ENCODE data around the gene CYTH3. TPM values are rescaled to one million over a fixed set of nuclear protein-coding genes. Genes with fewer than 3 reads are reported as not detected.

The CYTH3 gene
- total and polyA plus RNA-seq, 2 donors (not counting 3 experiments of a cell fraction or from before 2014, with no cell fraction given), result 8.6 to 11.2 TPM

- no peaks in the 10 kb centered on the region for H3K9me1 ChIP-seq (replicated peaks; ENCODE audit: control insufficient read depth, extremely low read depth, insufficient read depth, low read length)
- BruUV-seq (replicated peaks), result no TSS peak
- no peak overlapping the region for H3K4me3 ChIP-seq (replicated peaks in 1 of 3; ENCODE audit: insufficient read depth in 1 of 3, low read depth in 1 of 3, low read length in 3 of 3)
- H3K9ac ChIP-seq (replicated peaks; ENCODE audit: extremely low read depth, insufficient read depth, low read length), result no peak overlapping the region
- FAIRE-seq (no peak), DNase-seq (ENCODE audit: low read depth, low spot score) (no peak)
- H3K27ac ChIP-seq (ENCODE audit: insufficient read depth, low read depth, low read length), result no peak overlapping the region
- intact Hi-C loops (cut with micrococcal nuclease) (no loop called here), dilution Hi-C loops (cut with MboI; ENCODE audit: extremely low pct_ligation_motif_present, low sequenced_read_pairs) (no loop called here)
- ChIA-PET CTCF (interaction anchor here (1.1 kb wide), 1 partner anchor 120 kb away, joined by 3 read pairs; no protein-coding TSS in a partner anchor), POLR2A (no interaction called here)
- H3K4me2 ChIP-seq (ENCODE audit: insufficient read depth, low read length), result no peak overlapping the region
- H3K79me2 ChIP-seq (ENCODE audit: control insufficient read depth, insufficient read depth, low read length), result no peaks in the 10 kb centered on the region
- TF ChIP-seq FOS (IDR thresholded peaks at IDR 0.05; ENCODE audit: borderline replicate concordance, insufficient read depth, low read length) (no peak), POLR2AphosphoS5 (IDR thresholded peaks at IDR 0.05; ENCODE audit: insufficient read depth, low read depth, low read length) (no peak), JUN (IDR thresholded peaks at IDR 0.05; ENCODE audit: borderline replicate concordance, insufficient read depth, insufficient read length, low read depth) (no peak), EZH2 (IDR thresholded peaks at IDR 0.05; ENCODE audit: borderline replicate concordance, low read depth, low read length, severe bottlenecking) (no peak), MAX (IDR thresholded peaks at IDR 0.05; ENCODE audit: insufficient read depth, insufficient read length) (no peak), POLR2A (IDR thresholded peaks at IDR 0.05; ENCODE audit: low read depth, low read length) (no peak), GATA2 (IDR thresholded peaks at IDR 0.05; ENCODE audit: insufficient read depth, insufficient read length, low read depth, low read length) (no peak), MYC (IDR thresholded peaks at IDR 0.05; ENCODE audit: low read depth, low read length) (no peak), CTCF (IDR thresholded peaks at IDR 0.05; ENCODE audit: extremely low read depth in 1 of 2, insufficient read depth in 1 of 2, low read depth in 1 of 2, low read length in 2 of 2) (no peak)
- H4K20me1 ChIP-seq (replicated peaks; ENCODE audit: control insufficient read depth, extremely low read depth, insufficient read depth, low read length), result no peaks in the 10 kb centered on the region
- H2AFZ ChIP-seq (ENCODE audit: low read depth, low read length), result no peak overlapping the region
- no peaks in the 10 kb centered on the region for H3K27me3 ChIP-seq (ENCODE audit: control insufficient read depth in 2 of 2, insufficient read depth in 2 of 2, low read length in 2 of 2)
- H3K9me3 ChIP-seq (replicated peaks; ENCODE audit: control insufficient read depth, insufficient read depth, low read length), result no peaks in the 10 kb centered on the region
- H3K4me1 ChIP-seq (ENCODE audit: control insufficient read depth, extremely low read depth, insufficient read depth, low read length), result peaks cover 9% of the 10 kb centered on the region
- H3K36me3 ChIP-seq (ENCODE audit: control insufficient read depth in 2 of 2, extremely low read depth in 1 of 2, insufficient read depth in 2 of 2, low read length in 2 of 2), result no peaks in the 10 kb centered on the region
Observed at GRCh38 chr7:6279937-6280336, 7.5 kb upstream of the CYTH3 start.

Measured in endothelial cell of umbilical vein (primary cell).